ENCODE data around the gene CDAN1.
"Not testable (repeated sequence)": the region's sequence is repeated elsewhere in the genome, so short reads cannot be mapped to it uniquely, and the experiment has no call there.

CDAN1 gene

GRCh38 chr15:42736793-42737528 lies at the start of gene CDAN1:
CDAN1 (minus strand) TSS chr15:42737128; CDS start chr15:42737102, 26 bp downstream.
- DNase-seq = peak; percentile 48 to 93 (median 82)

GRCh38 chr15:42785569-42785968 lies 48.6 kb upstream of the CDAN1 start:
- DNase-seq = no peak

GRCh38 chr15:42784705-42785104 lies 47.8 kb upstream of the CDAN1 start:
- DNase-seq = no peak

DNA sequence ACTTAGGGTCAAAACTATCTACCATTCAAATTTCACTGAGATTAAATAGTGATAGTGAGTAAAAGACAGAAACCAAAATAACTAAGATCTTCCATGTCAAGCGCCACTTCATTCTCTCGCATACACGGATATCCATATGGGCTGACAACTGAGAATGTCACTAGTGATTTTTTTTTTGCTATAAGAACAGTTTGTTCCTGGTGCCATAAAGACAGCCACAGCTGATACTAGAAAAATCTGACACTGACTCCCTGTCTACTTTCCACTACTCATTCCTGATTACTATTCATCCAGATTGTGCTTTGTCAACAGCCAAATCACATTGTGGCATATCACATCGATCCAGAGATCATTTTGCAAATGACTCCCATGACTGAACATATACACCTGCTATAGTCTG lies 45.8 kb upstream of the CDAN1 start:
- DNase-seq = no peak

DNA sequence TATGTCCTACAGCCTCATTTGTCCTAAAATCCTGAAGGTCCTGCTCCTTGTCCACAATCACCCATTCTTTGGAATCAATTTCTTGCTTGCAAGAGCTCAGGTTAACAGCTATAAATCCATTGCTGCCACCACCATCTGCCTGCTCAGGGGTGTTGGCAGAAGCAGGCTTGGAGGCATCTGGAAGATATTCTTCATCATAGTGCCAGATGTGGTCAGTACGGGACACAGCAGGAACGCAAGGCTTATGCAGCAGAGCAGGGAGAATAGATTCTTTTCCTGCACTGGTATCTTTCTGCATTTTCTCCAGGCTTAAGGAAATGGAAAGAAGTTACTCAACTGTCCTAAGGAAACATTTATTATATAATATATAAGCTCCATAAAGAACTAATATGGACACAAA lies 38.5 kb upstream of the CDAN1 start:
- no peak for DNase-seq

DNA sequence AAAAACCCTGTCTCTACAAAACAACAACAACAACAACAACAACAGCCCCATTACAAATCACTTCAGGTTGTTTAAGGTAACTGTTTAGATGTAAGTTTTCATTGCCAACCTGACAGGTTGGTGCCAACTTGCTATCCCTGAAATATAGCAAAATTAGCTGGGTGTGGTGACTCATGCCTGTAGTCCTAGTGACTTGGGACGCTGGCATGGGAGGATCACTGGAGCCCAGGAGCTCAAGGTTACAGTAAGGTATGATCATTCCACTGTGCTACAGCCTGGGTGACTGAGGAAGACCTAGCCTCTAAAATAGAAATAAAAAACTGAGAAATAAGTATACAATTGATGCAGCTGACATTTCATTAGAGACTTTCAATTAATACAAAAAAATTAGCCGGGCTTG lies 36.0 kb upstream of the CDAN1 start:
- DNase-seq = no peak

DNA sequence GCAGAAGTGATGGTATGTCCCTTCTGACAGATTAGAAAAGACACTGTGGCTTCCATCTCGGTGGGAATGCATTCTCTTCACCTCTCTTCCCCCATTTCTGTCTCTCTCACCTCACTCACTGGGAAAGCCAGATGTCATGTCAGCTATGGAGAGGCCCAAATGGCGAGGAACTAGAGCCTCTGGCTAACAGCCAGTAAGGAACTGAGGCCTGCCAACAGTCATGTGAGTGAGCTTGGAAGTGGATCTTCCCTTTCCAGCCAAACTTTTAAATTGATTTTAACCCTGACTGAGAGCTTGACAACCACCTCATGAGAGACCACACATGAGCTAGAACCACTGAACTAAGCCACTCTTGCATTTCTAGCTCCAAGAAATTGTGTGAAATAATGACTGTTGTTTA lies 35.2 kb upstream of the CDAN1 start:
- peak in 5 of 51 donors; percentile 3 to 36 (median 13) for DNase-seq

DNA sequence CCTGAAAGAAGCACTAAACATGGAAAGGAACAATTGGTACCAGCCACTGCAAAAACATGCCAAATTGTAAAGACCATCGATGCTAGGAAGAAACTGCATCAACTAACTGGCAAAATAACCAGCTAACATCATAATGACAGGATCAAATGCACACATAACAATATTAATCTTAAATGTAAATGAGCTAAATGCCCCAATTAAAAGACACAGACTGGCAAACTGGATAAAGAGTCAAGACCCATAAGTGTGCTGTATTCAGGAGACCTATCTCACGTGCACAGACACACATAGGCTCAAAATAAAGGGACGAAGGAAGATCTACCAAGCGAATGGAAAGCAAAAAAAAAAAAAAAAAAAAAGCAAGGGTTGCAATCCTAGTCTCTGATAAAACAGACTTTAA lies 29.2 kb upstream of the CDAN1 start:
- not testable (repeated sequence) for DNase-seq

DNA sequence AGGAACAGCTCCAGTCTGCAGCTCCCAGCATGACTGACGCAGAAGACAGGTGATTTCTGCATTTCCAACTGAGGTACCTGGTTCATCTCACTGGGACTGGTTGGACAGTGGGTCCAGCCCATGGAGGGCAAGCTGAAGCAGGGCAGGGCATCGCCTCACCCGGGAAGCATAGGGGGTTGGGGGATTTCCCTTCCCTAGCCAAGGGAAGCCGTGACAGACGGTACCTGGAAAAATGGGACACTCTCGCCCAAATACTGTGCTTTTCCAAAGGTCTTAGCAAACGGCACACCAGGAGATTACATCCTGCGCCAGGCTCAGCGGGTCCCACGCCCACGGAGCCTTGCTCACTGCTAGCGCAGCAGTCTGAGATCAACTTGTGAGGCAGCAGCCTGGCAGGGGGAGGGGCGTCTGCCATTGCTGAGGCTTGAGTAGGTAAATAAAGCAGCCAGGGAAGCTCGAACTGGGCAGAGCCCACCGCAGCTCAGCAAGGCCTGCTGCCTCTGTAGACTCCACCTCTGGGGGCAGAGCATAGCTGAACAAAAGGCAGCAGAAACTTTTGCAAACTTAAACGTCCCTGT lies 27.3 kb upstream of the CDAN1 start:
- peak in 1 of 51 donors; percentile 14 for DNase-seq

DNA sequence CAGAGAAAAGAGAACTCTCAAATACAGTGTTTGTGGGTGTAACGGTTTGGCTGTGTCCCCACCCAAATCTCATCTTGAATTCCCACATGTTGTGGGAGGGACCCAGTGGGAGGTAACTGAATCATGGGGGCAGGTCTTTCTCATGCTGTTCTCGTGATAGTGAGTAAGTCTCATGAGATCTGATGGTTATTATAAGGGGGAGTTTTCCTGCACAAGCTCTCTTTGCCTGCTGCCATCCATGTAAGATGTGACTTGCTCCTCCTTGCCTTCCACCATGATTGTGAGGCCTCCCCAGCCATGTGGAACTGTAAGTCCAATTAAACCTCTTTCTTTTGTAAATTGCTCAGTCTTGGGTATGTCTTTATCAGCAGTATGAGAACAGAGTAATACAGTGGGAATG lies 24.9 kb upstream of the CDAN1 start:
- DNase-seq = not testable (repeated sequence)

- no peak for DNase-seq
These were observed 23.8 kb upstream of the CDAN1 start for GRCh38 chr15:42760759-42761158.

DNA sequence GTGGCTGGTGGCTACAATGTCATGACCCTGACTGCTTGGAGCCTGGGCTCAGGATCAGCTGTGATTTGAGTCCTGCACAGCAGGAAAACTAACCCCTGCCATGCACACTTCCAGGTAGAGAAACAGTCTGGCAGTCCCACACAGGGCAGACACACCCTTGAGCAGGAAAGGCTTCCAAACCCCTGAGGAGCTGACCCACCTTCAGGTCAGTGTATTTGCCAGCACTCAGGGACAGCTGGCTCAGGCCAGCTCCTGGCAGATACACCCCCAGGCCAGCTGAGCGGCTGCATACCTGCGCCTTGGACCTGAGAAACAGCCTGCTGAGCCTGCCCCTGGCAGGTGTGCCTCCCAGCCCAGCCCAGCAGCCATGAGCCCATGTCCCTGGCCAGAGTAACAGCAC lies 22.2 kb upstream of the CDAN1 start:
- no peak for DNase-seq

DNA sequence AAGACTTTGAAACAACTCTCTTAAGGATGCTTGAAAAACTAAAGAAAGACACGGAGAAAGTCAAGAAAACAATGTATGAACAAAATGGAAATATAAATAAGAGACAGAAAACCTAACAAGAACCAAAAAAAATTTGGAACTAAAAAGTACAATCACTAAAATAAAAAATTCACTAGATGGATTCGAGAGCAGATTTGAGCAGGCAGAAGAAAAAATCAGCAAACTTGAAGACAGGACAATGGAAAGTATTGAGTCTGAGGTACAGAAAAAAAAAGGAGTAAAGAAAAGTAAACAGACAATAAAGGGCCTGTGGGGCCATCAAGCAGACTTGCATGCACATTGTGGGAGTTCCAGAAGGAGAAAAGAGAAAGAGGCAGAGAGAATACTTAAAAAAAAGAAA lies 13.4 kb upstream of the CDAN1 start:
- no peak for DNase-seq

- DNase-seq = no peak
These were observed 12.3 kb upstream of the CDAN1 start for GRCh38 chr15:42749266-42749665.

DNA sequence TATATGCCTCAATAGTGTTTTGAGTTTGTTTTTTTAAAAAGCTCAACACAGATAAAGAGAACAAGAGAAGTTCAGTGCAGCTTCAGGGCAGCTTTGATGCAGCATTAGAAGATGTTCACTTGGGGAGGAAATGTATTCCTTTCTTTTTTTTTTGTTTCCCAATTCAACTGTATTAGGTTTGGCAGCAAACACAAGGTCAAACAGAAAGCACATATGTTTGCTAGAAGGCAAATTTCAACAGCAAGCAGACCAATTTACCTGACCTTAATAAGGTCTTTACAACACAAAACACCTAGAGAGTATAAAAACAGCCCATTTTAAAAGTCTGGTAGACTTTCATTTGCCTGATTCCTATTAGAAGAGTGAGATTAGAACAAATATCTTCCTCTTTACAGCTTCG lies 7.3 kb upstream of the CDAN1 start:
- no peak for DNase-seq

DNA sequence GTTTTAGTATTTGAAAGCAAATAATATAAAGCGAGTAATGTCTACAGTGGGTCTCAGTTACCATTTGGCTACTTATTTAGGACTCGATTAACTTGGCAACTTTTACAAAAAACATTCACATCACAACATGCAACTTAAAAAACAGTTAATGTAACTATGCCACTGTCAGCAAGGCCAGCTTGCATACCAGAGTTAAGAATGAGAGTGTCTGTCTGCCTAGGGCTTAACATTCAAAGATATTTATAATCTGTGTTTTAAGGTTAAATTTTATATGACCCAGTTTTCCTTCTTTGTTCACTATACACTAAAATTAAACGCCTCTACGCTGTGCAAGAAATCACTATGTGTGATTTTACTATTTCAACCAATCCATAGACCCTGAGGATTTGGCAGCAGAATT lies 5.2 kb upstream of the CDAN1 start:
- DNase-seq = no peak

GRCh38 chr15:42741710-42742109 lies 4.8 kb upstream of the CDAN1 start:
- no peak for DNase-seq

GRCh38 chr15:42737529-42738328 lies 801 bp upstream of the CDAN1 start:
- DNase-seq = no peak

DNA sequence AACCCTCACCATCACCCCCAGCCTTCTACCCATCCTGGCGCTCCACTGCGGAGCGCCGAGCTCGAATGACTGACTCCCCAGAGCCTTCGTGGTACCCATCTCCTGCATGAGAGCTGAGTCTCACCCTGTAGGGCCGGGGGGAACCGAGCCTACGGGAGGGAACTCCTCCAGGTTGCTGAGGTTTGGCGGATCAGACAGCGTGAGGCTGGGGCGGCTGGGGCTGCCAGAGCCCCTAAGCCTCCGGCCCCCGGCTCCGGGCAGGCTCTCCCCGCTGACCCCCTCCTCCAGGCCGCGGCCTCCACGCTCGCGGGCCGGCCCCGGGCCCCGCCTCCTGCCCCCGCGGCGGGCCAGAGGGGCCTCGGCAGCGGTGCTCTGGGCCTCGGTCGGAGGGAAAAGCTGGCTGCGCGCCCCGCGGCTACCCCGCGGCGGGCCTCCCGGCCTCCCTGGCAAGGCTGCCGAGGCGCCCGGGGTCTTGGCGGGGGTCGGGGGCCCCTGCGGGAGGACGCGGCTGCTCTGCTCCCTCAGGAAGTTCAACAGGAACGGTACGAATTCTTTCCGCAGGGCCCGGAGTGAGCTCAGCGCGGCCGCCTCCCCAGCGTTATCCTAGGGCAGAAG lies 643 bp downstream of the CDAN1 start:
- peak in 3 of 51 donors; percentile 18 to 55 (median 47) for DNase-seq

DNA sequence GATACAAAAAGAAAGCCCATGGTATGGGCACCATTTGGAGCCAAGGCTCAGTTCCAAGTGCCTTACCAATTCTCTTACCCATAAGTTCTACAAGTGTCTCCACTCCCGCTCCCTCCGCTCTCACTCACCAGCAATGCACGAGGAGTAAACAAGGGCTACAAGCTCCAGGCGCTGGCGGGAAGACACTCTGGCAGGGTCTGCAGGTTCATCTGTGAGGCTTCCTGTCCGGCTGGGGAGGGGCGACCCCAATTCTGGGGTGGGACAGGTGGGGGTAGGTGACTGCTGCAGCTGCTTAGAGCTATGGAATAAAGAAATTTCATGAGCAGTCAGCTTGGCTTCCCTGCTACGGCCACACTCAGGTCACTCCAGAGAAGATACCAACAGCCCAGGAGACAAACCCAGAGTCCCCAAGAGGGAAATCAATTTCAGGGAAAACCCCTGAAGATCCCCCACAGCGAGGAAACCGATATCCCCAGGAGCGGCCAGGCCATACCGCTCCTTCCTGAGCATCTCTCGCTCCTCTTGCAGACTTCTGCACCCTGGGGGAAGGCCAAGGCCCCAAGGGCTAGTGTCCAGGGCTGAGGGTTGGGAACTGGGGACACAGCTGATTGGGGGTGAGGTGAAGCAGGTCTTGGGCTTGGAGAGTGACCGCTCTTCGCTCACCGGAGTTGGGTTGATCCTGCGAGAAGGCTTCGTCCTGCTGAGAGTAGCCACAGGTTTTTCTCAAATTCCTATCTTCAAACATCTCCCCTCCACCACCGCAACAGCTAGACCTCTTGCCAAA lies 1.4 kb downstream of the CDAN1 start:
- no peak for DNase-seq

- DNase-seq = no peak
These were observed 2.8 kb downstream of the CDAN1 start for GRCh38 chr15:42734076-42734672.

All from hypothalamus (tissue), 51 donors.